GM11168 (cell line): ENCODE measurements around the gene ADGRG1.

Experiments
- in situ Hi-C: fragments of 300-500 bp; cut with MboI; formaldehyde crosslinking; loops from one replicate; pipeline ENCODE4 v1.12.0; 2022; ENCODE audit warnings: low sequenced_read_pairs; ENCODE audit not compliant: unreplicated experiment

The ADGRG1 gene

GRCh38 chr16:57618296-57619132 lies 9.9 kb upstream of the ADGRG1 start:
- in situ Hi-C loops, result no loop called here

GRCh38 chr16:57619133-57619605 lies 9.3 kb upstream of the ADGRG1 start:
- in situ Hi-C loops, result no loop called here

- in situ Hi-C loops, result no loop called here
Measured at GRCh38 chr16:57619606-57620334, 8.7 kb upstream of the ADGRG1 start.

- in situ Hi-C loops, result no loop called here
Measured at GRCh38 chr16:57620335-57621231, 7.8 kb upstream of the ADGRG1 start.

GRCh38 chr16:57621521-57622271 lies 6.7 kb upstream of the ADGRG1 start:
- in situ Hi-C loops, result no loop called here

GRCh38 chr16:57622361-57623250 lies 5.8 kb upstream of the ADGRG1 start:
- in situ Hi-C loops, result no loop called here

- in situ Hi-C loops, result no loop called here
Measured at GRCh38 chr16:57623251-57624043, 5.0 kb upstream of the ADGRG1 start.

- in situ Hi-C loops, result no loop called here
Measured at GRCh38 chr16:57624044-57624688, 4.3 kb upstream of the ADGRG1 start.

GRCh38 chr16:57624806-57625500 lies 3.5 kb upstream of the ADGRG1 start:
- in situ Hi-C loops, result no loop called here

GRCh38 chr16:57626420-57627170 lies 1.8 kb upstream of the ADGRG1 start:
- in situ Hi-C loops, result no loop called here

- in situ Hi-C loops, result no loop called here
Measured at GRCh38 chr16:57627184-57627871, 1.1 kb upstream of the ADGRG1 start.

- in situ Hi-C loops, result no loop called here
Measured at GRCh38 chr16:57628783-57629293, 408 bp downstream of the ADGRG1 start.

- in situ Hi-C loops, result no loop called here
Measured at GRCh38 chr16:57629516-57630406, 1.3 kb downstream of the ADGRG1 start.

GRCh38 chr16:57630407-57630797 lies 2.0 kb downstream of the ADGRG1 start:
- in situ Hi-C loops, result no loop called here
